ENCODE data around the gene JAK2. TPM values are rescaled to one million over a fixed set of nuclear protein-coding genes. Genes with fewer than 3 reads are reported as not detected.

JAK2 gene
- total and polyA plus RNA-seq, 2 experiments from 2014 or later: 14.3 to 17.1 TPM

DNA sequence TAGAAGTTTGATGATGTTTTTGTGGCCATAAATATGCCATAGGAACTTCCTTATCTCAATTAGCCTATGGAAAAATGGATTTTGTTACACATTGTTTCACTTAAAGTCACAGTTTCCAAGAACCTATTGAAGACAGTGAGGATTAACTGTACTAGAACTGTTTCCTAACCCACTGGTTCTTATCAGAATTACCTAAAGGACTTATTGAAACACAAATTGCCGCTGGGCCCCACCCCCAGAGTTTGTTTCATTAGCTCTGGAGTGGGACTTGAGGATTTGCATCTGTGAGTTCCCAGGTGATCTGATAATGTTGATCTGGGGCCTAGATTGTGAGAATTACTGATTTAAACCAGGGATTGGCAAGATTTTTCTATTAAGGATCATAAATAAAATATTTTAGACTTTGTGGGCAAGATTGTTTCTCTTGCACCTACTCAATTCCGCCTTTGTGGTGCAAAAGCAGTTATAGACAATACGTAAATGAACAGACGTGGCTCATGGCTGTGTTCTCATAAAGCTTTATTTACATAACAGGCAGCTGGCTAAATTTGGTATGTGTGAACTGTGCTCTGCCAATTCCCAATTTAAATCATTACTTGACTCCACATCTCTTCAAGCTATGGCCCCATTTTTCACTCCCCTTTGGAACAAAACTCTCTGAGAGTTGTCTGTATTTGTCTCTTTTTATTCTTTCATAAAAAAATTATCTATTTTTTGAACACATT, 9.3 kb downstream of the JAK2 start:
- Histone ChIP-seq H3K4me1 (ENCODE audit: insufficient read depth) (peaks cover 5% of the 10 kb centered on the region), H3K9me2 (replicated peaks; ENCODE audit: insufficient read depth) (no peaks in the 10 kb centered on the region), H4K20me1 (ENCODE audit: insufficient read depth, poor library complexity, severe bottlenecking) (no peaks in the 10 kb centered on the region), H3K4me3 (no peak overlapping the region), H3K4me2 (peak overlapping the region; percentile 50), H2AFZ (peak overlapping the region; percentile 3), H3K27me3 (no peaks in the 10 kb centered on the region), H3K36me3 (replicated peaks; ENCODE audit: insufficient read depth, low read depth) (no peaks in the 10 kb centered on the region), H3K79me2 (peaks cover 49% of the 10 kb centered on the region), H3K27ac (peak overlapping the region; percentile 79), H3K9me3 (ENCODE audit: low read depth) (no peaks in the 10 kb centered on the region)
- WGBS (ENCODE audit: low lambda C conversion rate, missing lambda C conversion rate): 68% methylated on average over 4 of the region's 4 CpGs
- TF ChIP-seq EZH2 (IDR thresholded peaks at IDR 0.05; ENCODE audit: borderline replicate concordance): no peak
- no peak for TF ChIP-seq CTCF (IDR thresholded peaks at IDR 0.05; ENCODE audit: poor library complexity)
- TF ChIP-seq EZH2phosphoT487 (IDR thresholded peaks at IDR 0.05; ENCODE audit: low read depth, severe bottlenecking, unreplicated experiment): no peak
- DNase-seq (ENCODE audit: low spot score): peak; percentile 15

DNA sequence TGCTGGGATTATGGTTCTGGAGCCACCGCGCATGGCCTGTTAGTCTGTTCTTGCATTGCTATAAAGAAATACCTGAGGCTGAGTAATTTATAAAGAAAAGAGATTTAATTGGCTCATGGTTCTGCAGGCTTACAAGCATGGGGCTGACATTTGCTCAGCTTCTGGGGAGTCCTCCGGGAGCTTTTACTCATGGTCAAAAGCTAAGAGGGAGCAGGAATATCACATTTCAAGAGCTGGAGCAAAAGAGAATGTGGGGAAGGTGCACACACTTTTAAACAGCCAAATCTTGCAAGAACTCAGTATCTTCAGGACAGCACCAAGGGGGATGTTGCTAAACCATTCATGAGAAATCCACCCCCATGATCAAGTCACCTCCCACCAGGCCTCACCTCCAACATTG, 12.1 kb downstream of the JAK2 start:
- Histone ChIP-seq H3K4me2 (no peak overlapping the region), H4K20me1 (ENCODE audit: insufficient read depth, poor library complexity, severe bottlenecking) (no peaks in the 10 kb centered on the region), H3K9me2 (replicated peaks; ENCODE audit: insufficient read depth) (no peaks in the 10 kb centered on the region), H3K4me1 (ENCODE audit: insufficient read depth) (peaks cover 5% of the 10 kb centered on the region), H3K79me2 (peaks cover 46% of the 10 kb centered on the region), H2AFZ (no peak overlapping the region), H3K36me3 (replicated peaks; ENCODE audit: insufficient read depth, low read depth) (no peaks in the 10 kb centered on the region), H3K27me3 (no peaks in the 10 kb centered on the region), H3K9me3 (ENCODE audit: low read depth) (no peaks in the 10 kb centered on the region), H3K27ac (no peak overlapping the region), H3K4me3 (no peak overlapping the region)
- TF ChIP-seq EZH2phosphoT487 (IDR thresholded peaks at IDR 0.05; ENCODE audit: low read depth, severe bottlenecking, unreplicated experiment) (no peak), EZH2 (IDR thresholded peaks at IDR 0.05; ENCODE audit: borderline replicate concordance) (no peak)
- 89% methylated on average over 3 of the region's 3 CpGs for WGBS (ENCODE audit: low lambda C conversion rate, missing lambda C conversion rate)
- DNase-seq (ENCODE audit: low spot score): no peak

DNA sequence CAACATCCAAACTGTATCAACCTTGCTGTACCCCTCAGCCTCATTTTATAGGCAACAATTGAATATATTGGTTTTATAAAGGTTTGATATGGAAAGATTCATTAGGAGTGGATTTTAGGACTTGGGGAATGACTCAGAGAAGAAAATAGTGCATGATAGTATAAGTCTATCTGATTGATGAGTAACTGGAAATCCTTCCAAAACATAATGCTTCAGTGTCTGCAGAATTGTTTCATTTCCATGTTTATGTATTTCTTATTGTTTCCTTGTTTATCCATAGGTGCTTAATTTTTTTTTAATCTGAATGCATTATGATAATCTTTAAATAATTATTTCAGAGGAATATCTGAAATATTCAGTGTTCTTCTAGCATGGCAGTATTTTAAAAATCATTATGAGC, 12.6 kb downstream of the JAK2 start:
- Histone ChIP-seq H3K27me3 (no peaks in the 10 kb centered on the region), H3K9me3 (ENCODE audit: low read depth) (no peaks in the 10 kb centered on the region), H3K9me2 (replicated peaks; ENCODE audit: insufficient read depth) (no peaks in the 10 kb centered on the region), H3K36me3 (replicated peaks; ENCODE audit: insufficient read depth, low read depth) (no peaks in the 10 kb centered on the region), H3K79me2 (peaks cover 46% of the 10 kb centered on the region), H3K4me2 (no peak overlapping the region), H3K4me1 (ENCODE audit: insufficient read depth) (peaks cover 5% of the 10 kb centered on the region), H3K4me3 (no peak overlapping the region), H2AFZ (no peak overlapping the region), H3K27ac (no peak overlapping the region), H4K20me1 (ENCODE audit: insufficient read depth, poor library complexity, severe bottlenecking) (no peaks in the 10 kb centered on the region)
- DNase-seq (ENCODE audit: low spot score): no peak
- TF ChIP-seq EZH2 (IDR thresholded peaks at IDR 0.05; ENCODE audit: borderline replicate concordance) (no peak), CTCF (IDR thresholded peaks at IDR 0.05; ENCODE audit: poor library complexity) (no peak), EZH2phosphoT487 (IDR thresholded peaks at IDR 0.05; ENCODE audit: low read depth, severe bottlenecking, unreplicated experiment) (no peak)

GRCh38 chr9:5002811-5003210, 17.7 kb downstream of the JAK2 start:
- DNase-seq (ENCODE audit: low spot score): no peak
- H3K79me2 ChIP-seq: peaks cover 48% of the 10 kb centered on the region
- H3K36me3 ChIP-seq (replicated peaks; ENCODE audit: insufficient read depth, low read depth): no peaks in the 10 kb centered on the region
- H4K20me1 ChIP-seq (ENCODE audit: insufficient read depth, poor library complexity, severe bottlenecking): no peaks in the 10 kb centered on the region
- TF ChIP-seq EZH2 (IDR thresholded peaks at IDR 0.05; ENCODE audit: borderline replicate concordance) (no peak), EZH2phosphoT487 (IDR thresholded peaks at IDR 0.05; ENCODE audit: low read depth, severe bottlenecking, unreplicated experiment) (no peak), CTCF (IDR thresholded peaks at IDR 0.05; ENCODE audit: poor library complexity) (no peak)
- H2AFZ ChIP-seq: no peak overlapping the region
- no peaks in the 10 kb centered on the region for H3K27me3 ChIP-seq
- H3K9me2 ChIP-seq (replicated peaks; ENCODE audit: insufficient read depth): no peaks in the 10 kb centered on the region
- WGBS (ENCODE audit: low lambda C conversion rate, missing lambda C conversion rate): 87% methylated on average over 1 of the region's 1 CpG
- no peak overlapping the region for H3K4me3 ChIP-seq
- no peak overlapping the region for H3K27ac ChIP-seq
- H3K4me1 ChIP-seq (ENCODE audit: insufficient read depth): no peaks in the 10 kb centered on the region
- peaks cover 7% of the 10 kb centered on the region for H3K9me3 ChIP-seq (ENCODE audit: low read depth)
- H3K4me2 ChIP-seq: no peak overlapping the region
